Hepatocyte (in vitro differentiated cells): ENCODE data around the gene AGRP. TPM values are rescaled to one million over a fixed set of nuclear protein-coding genes. Genes with fewer than 3 reads are reported as not detected.

Source experiments
- DNase-seq: peaks from one replicate; pipeline ENCODE4 v3.0.0-alpha.2; 2016; ENCODE audit warnings: low spot score
- H2AFZ ChIP-seq: fragments of 200-600 bp; sonication (generic); 2 replicates; pipeline ENCODE4 v1.6.0; 2016; ENCODE audit warnings: antibody characterized with exemption, mild to moderate bottlenecking
- H3K27ac ChIP-seq: fragments of 200-600 bp; sonication (generic); 2 replicates; pipeline ENCODE4 v1.5.1; 2016; ENCODE audit warnings: mild to moderate bottlenecking
- H3K27me3 ChIP-seq: fragments of 200-600 bp; sonication (generic); 2 replicates; pipeline ENCODE4 v1.6.1; 2016
- H3K36me3 ChIP-seq: fragments of 200-600 bp; sonication (generic); replicated peaks from 2 replicates; pipeline ENCODE4 v1.5.1; 2016; ENCODE audit warnings: low read depth; ENCODE audit not compliant: insufficient read depth
- H3K4me1 ChIP-seq: fragments of 200-600 bp; sonication (generic); 2 replicates; pipeline ENCODE4 v1.5.1; 2016; ENCODE audit warnings: mild to moderate bottlenecking, moderate library complexity; ENCODE audit not compliant: insufficient read depth
- H3K4me2 ChIP-seq: fragments of 200-600 bp; sonication (generic); 2 replicates; pipeline ENCODE4 v1.6.0; 2016
- H3K4me3 ChIP-seq: fragments of 200-600 bp; sonication (generic); 2 replicates; pipeline ENCODE4 v1.5.1; 2016; ENCODE audit warnings: mild to moderate bottlenecking
- H3K79me2 ChIP-seq: fragments of 200-600 bp; sonication (generic); 2 replicates; pipeline ENCODE4 v1.6.0; 2017; ENCODE audit warnings: mild to moderate bottlenecking
- H3K9me2 ChIP-seq: fragments of 200-600 bp; sonication (generic); replicated peaks from 2 replicates; pipeline ENCODE4 v1.6.0; 2017; ENCODE audit warnings: mild to moderate bottlenecking; ENCODE audit not compliant: insufficient read depth
- H3K9me3 ChIP-seq: fragments of 200-600 bp; sonication (generic); 2 replicates; pipeline ENCODE4 v1.5.1; 2016; ENCODE audit warnings: low read depth, mild to moderate bottlenecking
- H4K20me1 ChIP-seq: fragments of 200-600 bp; sonication (generic); 2 replicates; pipeline ENCODE4 v1.6.0; 2016; ENCODE audit warnings: mild to moderate bottlenecking; ENCODE audit not compliant: insufficient read depth, poor library complexity, severe bottlenecking
- EZH2 ChIP-seq: fragments of 200-600 bp; sonication (generic); IDR thresholded peaks from 2 replicates; pipeline ENCODE4 v1.6.1; 2016; ENCODE audit warnings: antibody characterized with exemption, mild to moderate bottlenecking, borderline replicate concordance
- EZH2phosphoT487 ChIP-seq: fragments of 200-600 bp; sonication (generic); IDR thresholded peaks from one replicate; pipeline ENCODE4 v1.6.1; 2018; ENCODE audit warnings: antibody characterized with exemption, mild to moderate bottlenecking, low read depth, moderate library complexity; ENCODE audit not compliant: unreplicated experiment, severe bottlenecking
- WGBS: methylation state at CpG from one replicate; pipeline ENCODE4 v1.1.6; 2016; ENCODE audit warnings: low lambda C conversion rate; ENCODE audit errors: missing lambda C conversion rate; 5-methylcytosine and 5-hydroxymethylcytosine counted together
- polyA plus RNA-seq: library from polyadenylated mRNA; unstranded; fragments of >200 nt; fragmentation: Nextera tagmentation; extraction: Ambion mirVana; gene quantifications from 2 replicates; pipeline ENCODE4 v1.2.1, GENCODE V29; 2016
- total RNA-seq: library from RNA; depleted of rRNA; stranded (reverse); fragments of >200 nt; gene quantifications from 2 replicates; pipeline ENCODE4 v1.2.3, GENCODE V29; 2014
- TF ChIP-seq, protein P1 (sequence below): fragments of 200-600 bp; sonication (generic); IDR thresholded peaks from 2 replicates; pipeline ENCODE4 v1.5.1; 2016; ENCODE audit warnings: antibody characterized with exemption, mild to moderate bottlenecking; ENCODE audit not compliant: poor library complexity

The AGRP gene
- total and polyA plus RNA-seq, 2 experiments from 2014 or later = 0.93 to 1.9 TPM

DNA sequence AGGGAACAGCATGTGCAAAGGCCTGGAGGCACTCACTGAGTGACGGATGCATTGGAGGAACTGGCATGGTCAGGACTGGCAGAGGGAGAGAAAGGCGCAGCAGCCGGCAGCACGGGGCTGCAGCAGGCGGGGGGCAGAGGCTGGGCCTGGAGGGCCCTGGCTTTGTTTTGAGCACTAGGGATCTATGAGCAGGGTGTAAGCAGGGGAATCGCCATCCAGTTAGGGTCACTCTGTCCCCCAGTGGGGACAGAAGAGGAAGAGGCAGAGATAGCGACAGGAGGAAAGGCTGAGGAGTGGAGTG lies 38.3 kb downstream of the AGRP start:
- H3K9me2 ChIP-seq = no peaks in the 10 kb centered on the region
- H4K20me1 ChIP-seq = peaks cover 59% of the 10 kb centered on the region
- H3K9me3 ChIP-seq = no peaks in the 10 kb centered on the region
- WGBS = 97% methylated on average over 7 of the region's 7 CpGs
- peaks cover 22% of the 10 kb centered on the region for H3K4me1 ChIP-seq
- no peak overlapping the region for H2AFZ ChIP-seq
- TF ChIP-seq EZH2phosphoT487 = no peak
- TF ChIP-seq EZH2 = no peak
- TF ChIP-seq, protein P1, sequence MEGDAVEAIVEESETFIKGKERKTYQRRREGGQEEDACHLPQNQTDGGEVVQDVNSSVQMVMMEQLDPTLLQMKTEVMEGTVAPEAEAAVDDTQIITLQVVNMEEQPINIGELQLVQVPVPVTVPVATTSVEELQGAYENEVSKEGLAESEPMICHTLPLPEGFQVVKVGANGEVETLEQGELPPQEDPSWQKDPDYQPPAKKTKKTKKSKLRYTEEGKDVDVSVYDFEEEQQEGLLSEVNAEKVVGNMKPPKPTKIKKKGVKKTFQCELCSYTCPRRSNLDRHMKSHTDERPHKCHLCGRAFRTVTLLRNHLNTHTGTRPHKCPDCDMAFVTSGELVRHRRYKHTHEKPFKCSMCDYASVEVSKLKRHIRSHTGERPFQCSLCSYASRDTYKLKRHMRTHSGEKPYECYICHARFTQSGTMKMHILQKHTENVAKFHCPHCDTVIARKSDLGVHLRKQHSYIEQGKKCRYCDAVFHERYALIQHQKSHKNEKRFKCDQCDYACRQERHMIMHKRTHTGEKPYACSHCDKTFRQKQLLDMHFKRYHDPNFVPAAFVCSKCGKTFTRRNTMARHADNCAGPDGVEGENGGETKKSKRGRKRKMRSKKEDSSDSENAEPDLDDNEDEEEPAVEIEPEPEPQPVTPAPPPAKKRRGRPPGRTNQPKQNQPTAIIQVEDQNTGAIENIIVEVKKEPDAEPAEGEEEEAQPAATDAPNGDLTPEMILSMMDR = no peak
- H3K4me3 ChIP-seq = no peak overlapping the region
- DNase-seq = no peak
- no peak overlapping the region for H3K4me2 ChIP-seq
- no peaks in the 10 kb centered on the region for H3K27me3 ChIP-seq
- H3K79me2 ChIP-seq = peaks cover 13% of the 10 kb centered on the region
- no peaks in the 10 kb centered on the region for H3K36me3 ChIP-seq
- no peak overlapping the region for H3K27ac ChIP-seq

DNA sequence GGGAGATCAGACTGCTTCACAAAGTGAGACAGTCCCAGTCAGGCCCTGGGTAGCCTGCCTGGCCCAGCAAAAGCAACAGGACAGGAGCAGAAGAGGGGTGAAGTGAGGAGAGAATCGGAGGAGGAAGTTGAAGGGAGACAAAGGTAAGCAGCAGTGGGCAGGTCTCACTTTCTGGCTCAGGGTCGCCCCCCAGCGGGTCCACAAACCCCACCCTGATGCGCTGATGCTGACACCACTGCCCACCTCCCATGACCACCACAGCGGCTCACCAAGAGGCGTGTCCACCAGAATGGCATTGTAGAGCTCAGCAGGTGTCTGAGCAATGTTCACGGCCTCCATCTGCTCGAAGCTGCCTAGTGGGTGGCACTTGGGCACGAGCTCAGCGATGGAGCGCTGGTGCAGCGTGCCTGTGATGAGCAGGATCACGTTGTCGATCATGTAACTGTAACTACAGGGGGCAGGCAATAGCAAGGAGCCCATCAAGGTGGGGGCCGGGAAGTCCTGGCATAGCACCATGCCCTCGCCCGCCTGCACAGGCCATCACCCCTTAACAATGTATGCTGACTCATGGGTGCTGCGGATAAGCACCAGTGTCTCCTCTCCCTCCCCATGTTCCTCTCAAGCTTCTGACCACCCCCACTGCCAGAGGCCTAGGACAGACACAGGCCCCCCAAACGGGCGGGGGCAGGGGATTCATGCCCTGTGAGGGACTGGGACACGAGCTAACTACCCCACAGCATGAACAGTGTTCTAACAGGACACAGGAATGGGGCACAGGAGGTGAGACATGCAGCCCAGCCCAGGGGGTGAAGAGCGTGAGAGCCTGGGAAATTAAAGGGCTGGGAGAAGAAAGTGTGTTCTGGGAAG lies 38.9 kb downstream of the AGRP start:
- H3K4me3 ChIP-seq = no peak overlapping the region
- H3K27ac ChIP-seq = no peak overlapping the region
- H3K4me1 ChIP-seq = peaks cover 22% of the 10 kb centered on the region
- WGBS = 89% methylated on average over 22 of the region's 22 CpGs
- no peak overlapping the region for H2AFZ ChIP-seq
- H3K79me2 ChIP-seq = peaks cover 12% of the 10 kb centered on the region
- TF ChIP-seq EZH2phosphoT487 (no peak), EZH2 (no peak)
- TF ChIP-seq, protein P1 = no peak
- H4K20me1 ChIP-seq = peaks cover 57% of the 10 kb centered on the region
- no peaks in the 10 kb centered on the region for H3K9me2 ChIP-seq
- no peaks in the 10 kb centered on the region for H3K36me3 ChIP-seq
- DNase-seq = no peak
- H3K4me2 ChIP-seq = no peak overlapping the region
- no peaks in the 10 kb centered on the region for H3K27me3 ChIP-seq
- H3K9me3 ChIP-seq = no peaks in the 10 kb centered on the region

DNA sequence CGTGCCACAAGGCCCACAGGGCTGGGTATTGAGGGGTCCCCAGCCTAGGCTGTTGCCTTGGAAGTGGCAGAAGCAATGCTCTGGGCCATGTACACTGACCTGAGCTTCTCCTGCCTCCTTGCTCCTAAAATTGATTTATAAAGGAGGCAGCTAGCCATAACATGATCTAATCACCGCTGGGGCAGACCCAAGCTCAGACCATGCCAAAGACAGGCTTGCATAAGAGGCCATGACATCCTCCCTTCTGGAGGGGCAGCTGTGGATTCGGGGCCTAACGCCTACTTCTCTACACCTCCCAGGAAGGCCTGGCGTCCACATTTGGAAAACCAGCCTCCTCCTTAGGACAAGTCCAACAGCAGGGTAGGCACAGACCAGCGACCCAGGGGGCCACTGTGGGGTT lies 40.1 kb downstream of the AGRP start:
- Histone ChIP-seq H3K36me3 (no peaks in the 10 kb centered on the region), H4K20me1 (peaks cover 47% of the 10 kb centered on the region), H3K9me3 (no peaks in the 10 kb centered on the region), H2AFZ (no peak overlapping the region), H3K9me2 (no peaks in the 10 kb centered on the region), H3K27ac (no peak overlapping the region), H3K4me2 (no peak overlapping the region), H3K4me3 (no peak overlapping the region), H3K79me2 (peaks cover 6% of the 10 kb centered on the region), H3K4me1 (peaks cover 22% of the 10 kb centered on the region), H3K27me3 (no peaks in the 10 kb centered on the region)
- TF ChIP-seq EZH2phosphoT487 = no peak
- TF ChIP-seq, protein P1 = no peak
- TF ChIP-seq EZH2 = no peak
- no peak for DNase-seq
- 95% methylated on average over 6 of the region's 6 CpGs for WGBS
